OCI-LY1 (cell line): Measurements from ENCODE around the gene TMEM132C.

ENCODE experiments used
- H2AFZ ChIP-seq: fragments of 200-600 bp; sonication (generic), shearing (Covaris generic); 2 replicates; pipeline ENCODE4 v1.6.0; 2014; ENCODE audit warnings: antibody characterized with exemption, mild to moderate bottlenecking, low read length
- H3F3A ChIP-seq: fragments of 200-600 bp; sonication (generic), shearing (Covaris generic); 2 replicates; pipeline ENCODE4 v1.6.0; 2014; ENCODE audit warnings: mild to moderate bottlenecking, antibody characterized with exemption, low read length, moderate library complexity; ENCODE audit not compliant: insufficient read depth
- H3K27ac ChIP-seq: fragments of 200-600 bp; sonication (generic); 2 replicates; pipeline ENCODE4 v1.5.1; 2014; ENCODE audit warnings: low read length, mixed run types, mild to moderate bottlenecking, low read depth; ENCODE audit not compliant: poor library complexity, severe bottlenecking
- H3K27me3 ChIP-seq: fragments of 200-600 bp; sonication (generic); 2 replicates; pipeline ENCODE4 v1.6.0; 2014; ENCODE audit warnings: antibody characterized with exemption, mild to moderate bottlenecking, low read length, moderate library complexity; ENCODE audit not compliant: insufficient read depth
- H3K36me3 ChIP-seq: fragments of 200-600 bp; sonication (generic); 2 replicates; pipeline ENCODE4 v1.6.1; 2014; ENCODE audit warnings: mild to moderate bottlenecking, antibody characterized with exemption, low read length, moderate library complexity, mixed read lengths; ENCODE audit not compliant: insufficient read depth
- H3K4me1 ChIP-seq: fragments of 200-600 bp; sonication (generic); 2 replicates; pipeline ENCODE4 v1.5.1; 2014; ENCODE audit warnings: mild to moderate bottlenecking, low read length, moderate library complexity; ENCODE audit not compliant: insufficient read depth, severe bottlenecking
- H3K4me2 ChIP-seq: fragments of 200-600 bp; sonication (generic), shearing (Covaris generic); 2 replicates; pipeline ENCODE4 v1.6.1; 2014; ENCODE audit warnings: low read length
- H3K4me3 ChIP-seq: fragments of 200-600 bp; sonication (generic); 2 replicates; pipeline ENCODE4 v1.5.1; 2014; ENCODE audit warnings: low read length, low read depth, mild to moderate bottlenecking, mixed read lengths; ENCODE audit not compliant: poor library complexity, severe bottlenecking
- H3K79me2 ChIP-seq: fragments of 200-600 bp; shearing (Covaris generic); 2 replicates; pipeline ENCODE4 v1.6.1; 2016; ENCODE audit warnings: mixed run types, low read length, mixed read lengths; ENCODE audit not compliant: insufficient read depth
- H3K9ac ChIP-seq: fragments of 200-600 bp; sonication (generic), shearing (Covaris generic); 2 replicates; pipeline ENCODE4 v1.6.1; 2014; ENCODE audit warnings: mild to moderate bottlenecking, low read length, mixed read lengths
- H3K9me2 ChIP-seq: fragments of 200-600 bp; sonication (generic), shearing (Covaris generic); 2 replicates; pipeline ENCODE4 v1.6.1; 2014; ENCODE audit warnings: low read depth, mild to moderate bottlenecking, low read length, mixed read lengths
- H3K9me3 ChIP-seq: fragments of 200-600 bp; shearing (Covaris generic); 2 replicates; pipeline ENCODE4 v1.6.1; 2014; ENCODE audit warnings: low read length, mixed read lengths
- H4K20me1 ChIP-seq: fragments of 200-600 bp; sonication (generic), shearing (Covaris generic); 2 replicates; pipeline ENCODE4 v1.6.0; 2016; ENCODE audit warnings: mild to moderate bottlenecking, low read length; ENCODE audit not compliant: insufficient read depth
- CTCF ChIP-seq: fragments of 200-600 bp; sonication (generic), shearing (Covaris generic); IDR thresholded peaks from 2 replicates; pipeline ENCODE4 v1.5.1; 2017; ENCODE audit warnings: mild to moderate bottlenecking, antibody characterized with exemption, low read length, moderate library complexity, mixed read lengths
- EZH2 ChIP-seq: fragments of 200-600 bp; sonication (generic), shearing (Covaris generic); IDR thresholded peaks from 2 replicates; pipeline ENCODE4 v1.8.0; 2017; ENCODE audit warnings: borderline replicate concordance, mixed run types, mild to moderate bottlenecking, antibody characterized with exemption, low read length, moderate library complexity, mixed read lengths

TMEM132C gene

GRCh38 chr12:128524439-128524838 is 257.5 kb downstream of the TMEM132C start:
- Histone ChIP-seq H3F3A (no peaks in the 10 kb centered on the region), H3K27ac (no peak overlapping the region), H3K4me1 (no peaks in the 10 kb centered on the region), H3K9ac (no peak overlapping the region), H3K4me2 (no peak overlapping the region), H3K79me2 (no peaks in the 10 kb centered on the region), H3K36me3 (no peaks in the 10 kb centered on the region), H3K27me3 (no peaks in the 10 kb centered on the region), H2AFZ (no peak overlapping the region), H3K4me3 (no peak overlapping the region), H3K9me2 (no peaks in the 10 kb centered on the region), H3K9me3 (no peaks in the 10 kb centered on the region), H4K20me1 (no peaks in the 10 kb centered on the region)
- TF ChIP-seq EZH2 (no peak), CTCF (no peak)

- H3K27me3 ChIP-seq = no peaks in the 10 kb centered on the region
- H3K9me2 ChIP-seq = no peaks in the 10 kb centered on the region
- H3K9ac ChIP-seq = no peak overlapping the region
- no peaks in the 10 kb centered on the region for H4K20me1 ChIP-seq
- no peak overlapping the region for H3K4me2 ChIP-seq
- no peaks in the 10 kb centered on the region for H3K79me2 ChIP-seq
- H2AFZ ChIP-seq = no peak overlapping the region
- H3K36me3 ChIP-seq = no peaks in the 10 kb centered on the region
- no peaks in the 10 kb centered on the region for H3K9me3 ChIP-seq
- H3F3A ChIP-seq = no peaks in the 10 kb centered on the region
- H3K4me1 ChIP-seq = peaks cover 11% of the 10 kb centered on the region
- no peak overlapping the region for H3K4me3 ChIP-seq
- TF ChIP-seq EZH2 (no peak), CTCF (peak; percentile 47; the same call in 1 of the 2 replicates)
- no peak overlapping the region for H3K27ac ChIP-seq
Measured at GRCh38 chr12:128531170-128531569, 264.2 kb downstream of the TMEM132C start.

- H2AFZ ChIP-seq = no peak overlapping the region
- no peak overlapping the region for H3K27ac ChIP-seq
- no peaks in the 10 kb centered on the region; the same call in 1 of the 2 replicates for H3K36me3 ChIP-seq
- no peaks in the 10 kb centered on the region for H3K9me3 ChIP-seq
- H4K20me1 ChIP-seq = no peaks in the 10 kb centered on the region
- H3F3A ChIP-seq = no peaks in the 10 kb centered on the region
- no peak overlapping the region; the same call in 1 of the 2 replicates for H3K4me2 ChIP-seq
- no peak for TF ChIP-seq EZH2
- TF ChIP-seq CTCF = no peak
- H3K27me3 ChIP-seq = no peaks in the 10 kb centered on the region
- H3K4me1 ChIP-seq = peaks cover 11% of the 10 kb centered on the region
- no peaks in the 10 kb centered on the region for H3K79me2 ChIP-seq
- H3K4me3 ChIP-seq = no peak overlapping the region
- H3K9me2 ChIP-seq = no peaks in the 10 kb centered on the region
- H3K9ac ChIP-seq = no peak overlapping the region
Measured at GRCh38 chr12:128534906-128535305, 267.9 kb downstream of the TMEM132C start.
